Measurements from ENCODE around the gene MOB1B.
"Not testable (repeated sequence)": the region's sequence is repeated elsewhere in the genome, so short reads cannot be mapped to it uniquely, and the experiment has no call there.

MOB1B gene

GRCh38 chr4:70901984-70902576 is at the start of gene MOB1B:
Gene MOB1B (plus strand): TSS chr4:70902369. CDS start chr4:70902537, 168 bp downstream.
- DNase-seq = peak; percentile 66

- DNase-seq = no peak
These were observed 46.7 kb upstream of the MOB1B start for GRCh38 chr4:70855464-70855863.

- DNase-seq = no peak
These were observed 43.7 kb upstream of the MOB1B start for GRCh38 chr4:70858454-70858853.

- no peak for DNase-seq
These were observed 43.1 kb upstream of the MOB1B start for GRCh38 chr4:70859066-70859465.

- DNase-seq = no peak
These were observed 38.9 kb upstream of the MOB1B start for GRCh38 chr4:70863099-70863790.

GRCh38 chr4:70868778-70869177 is 33.4 kb upstream of the MOB1B start:
- no peak for DNase-seq

- DNase-seq = no peak
These were observed 29.0 kb upstream of the MOB1B start for GRCh38 chr4:70873216-70873615.

- DNase-seq = no peak
These were observed 27.7 kb upstream of the MOB1B start for GRCh38 chr4:70874268-70875156.

- DNase-seq = no peak
These were observed 24.6 kb upstream of the MOB1B start for GRCh38 chr4:70877556-70877955.

GRCh38 chr4:70880739-70881138 is 21.4 kb upstream of the MOB1B start:
- DNase-seq = no peak

- peak; percentile 37 for DNase-seq
These were observed 17.0 kb upstream of the MOB1B start for GRCh38 chr4:70885174-70885573.

- DNase-seq = no peak
These were observed 9.9 kb upstream of the MOB1B start for GRCh38 chr4:70892086-70892769.

GRCh38 chr4:70893790-70894189 is 8.4 kb upstream of the MOB1B start:
- DNase-seq = no peak

GRCh38 chr4:70895405-70895804 is 6.8 kb upstream of the MOB1B start:
- DNase-seq = peak; percentile 44

GRCh38 chr4:70895811-70896491 is 6.2 kb upstream of the MOB1B start:
- no peak for DNase-seq

GRCh38 chr4:70898581-70898980 is 3.6 kb upstream of the MOB1B start:
- DNase-seq = not testable (repeated sequence)

GRCh38 chr4:70901607-70901983 is 574 bp upstream of the MOB1B start:
- no peak for DNase-seq

- DNase-seq = no peak
These were observed 565 bp downstream of the MOB1B start for GRCh38 chr4:70902577-70903290.

- no peak for DNase-seq
These were observed 1.1 kb downstream of the MOB1B start for GRCh38 chr4:70903291-70903603.

- DNase-seq = no peak
These were observed 6.9 kb downstream of the MOB1B start for GRCh38 chr4:70908993-70909556.

- no peak for DNase-seq
These were observed 11.8 kb downstream of the MOB1B start for GRCh38 chr4:70914000-70914399.

- DNase-seq = no peak
These were observed 12.5 kb downstream of the MOB1B start for GRCh38 chr4:70914631-70915030.
